HG03060 (cell line): ENCODE measurements around the gene NFIB.

ENCODE experiments used
- ATAC-seq: cut with Tn5 transposase; IDR thresholded peaks from one replicate; pipeline ENCODE4 v1.9.1; 2021; ENCODE audit warnings: low read depth, moderate number of reproducible peaks; ENCODE audit not compliant: unreplicated experiment

Gene NFIB

DNA sequence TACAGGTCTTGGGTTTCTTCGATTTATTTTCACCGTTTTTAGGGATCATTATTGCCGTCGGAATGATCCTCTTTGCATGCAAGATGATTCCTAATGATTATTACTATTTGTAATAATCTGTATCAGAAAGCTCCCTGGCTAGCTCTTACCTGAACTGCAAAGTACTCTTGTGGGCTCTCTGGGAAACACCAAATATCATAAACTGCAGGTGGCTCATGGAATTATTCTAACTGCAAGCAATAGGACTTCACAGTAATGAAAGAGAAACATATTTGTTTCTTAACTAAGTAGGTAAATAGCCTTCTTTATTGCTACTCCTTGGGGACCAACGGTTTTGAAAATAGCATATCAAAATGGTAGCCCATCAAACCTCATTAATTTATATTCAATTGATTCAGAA lies 219.4 kb downstream of the NFIB start:
- ATAC-seq, result no peak

DNA sequence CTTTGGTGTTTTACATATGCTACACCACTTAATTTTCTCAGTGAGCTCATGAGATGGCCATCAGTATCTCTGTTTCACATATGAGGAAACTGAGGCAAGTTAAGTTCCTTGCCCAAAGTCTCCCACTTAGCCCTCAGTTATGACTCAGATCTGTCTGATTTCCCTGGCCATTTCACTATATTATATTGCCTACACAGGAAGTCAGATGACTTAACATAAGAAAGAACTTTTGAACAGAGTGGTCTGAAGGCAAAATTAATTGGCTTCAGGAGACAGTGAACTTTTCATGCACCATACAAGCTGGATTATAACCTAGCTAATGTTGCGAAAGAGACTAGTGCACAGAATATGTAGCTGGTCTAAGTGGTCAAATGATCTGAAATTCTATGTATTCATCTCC lies 221.6 kb downstream of the NFIB start:
- ATAC-seq, result no peak

- no peak for ATAC-seq
Measured at GRCh38 chr9:14089051-14089803, 224.7 kb downstream of the NFIB start.

DNA sequence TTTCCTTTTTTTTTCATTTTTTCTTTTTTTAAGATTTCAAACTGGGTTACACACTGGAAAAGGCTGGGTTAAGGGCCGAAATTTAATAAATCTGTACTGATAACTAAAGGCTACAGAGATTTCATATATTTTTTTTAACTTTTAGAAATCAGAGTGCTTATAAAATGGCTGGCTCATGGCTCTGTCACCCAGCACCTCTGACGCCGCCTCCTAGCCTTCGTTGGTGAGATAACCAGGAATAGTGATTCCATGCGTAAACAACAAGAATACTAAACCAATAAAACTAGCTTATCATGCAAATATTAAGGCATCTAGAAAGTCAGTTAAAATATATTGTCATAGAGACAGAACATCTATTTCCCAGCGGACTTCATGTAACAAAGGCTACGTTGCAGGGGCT lies 226.4 kb downstream of the NFIB start:
- no peak for ATAC-seq

GRCh38 chr9:14086495-14086894 lies 227.4 kb downstream of the NFIB start:
- no peak for ATAC-seq

- ATAC-seq, result no peak
Measured at GRCh38 chr9:14085810-14086209, 228.1 kb downstream of the NFIB start.

DNA sequence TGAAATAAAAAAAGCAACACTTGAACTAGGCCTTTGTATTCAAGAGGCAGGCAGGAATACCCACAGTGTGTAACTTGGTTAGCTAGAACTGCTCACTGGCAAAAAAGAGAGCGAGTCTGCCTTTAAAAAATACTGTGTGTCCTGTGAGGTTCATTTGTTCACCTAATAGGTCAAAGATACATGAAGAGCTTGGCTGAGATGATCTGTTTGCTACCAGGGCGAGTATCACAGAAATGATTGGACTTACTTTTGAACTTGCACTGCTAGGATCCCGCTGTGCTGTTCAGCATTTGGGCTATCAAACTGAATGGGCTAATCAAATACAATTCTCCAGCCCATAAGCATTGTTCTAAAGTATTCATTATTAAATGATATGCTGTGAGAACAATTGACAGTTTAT lies 229.1 kb downstream of the NFIB start:
- ATAC-seq, result no peak

DNA sequence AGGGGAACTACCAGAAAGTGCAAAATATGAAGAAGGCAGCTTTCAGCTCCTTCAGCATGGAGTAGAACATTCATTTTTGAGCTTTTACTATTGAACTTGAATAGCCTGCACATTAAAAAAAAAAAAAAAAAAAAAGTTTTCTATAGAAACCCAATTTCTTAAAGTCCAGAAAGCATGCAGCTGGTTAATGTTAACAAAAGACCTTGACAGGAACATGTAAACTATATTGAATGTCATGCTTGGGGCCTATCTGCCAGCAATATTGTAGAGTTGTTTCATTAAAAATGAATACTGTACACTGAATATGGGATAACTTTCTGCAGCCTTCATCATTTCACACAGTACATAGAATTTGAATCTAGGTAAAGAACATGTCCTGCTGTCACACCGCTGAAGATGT lies 230.6 kb downstream of the NFIB start:
- ATAC-seq, result no peak

DNA sequence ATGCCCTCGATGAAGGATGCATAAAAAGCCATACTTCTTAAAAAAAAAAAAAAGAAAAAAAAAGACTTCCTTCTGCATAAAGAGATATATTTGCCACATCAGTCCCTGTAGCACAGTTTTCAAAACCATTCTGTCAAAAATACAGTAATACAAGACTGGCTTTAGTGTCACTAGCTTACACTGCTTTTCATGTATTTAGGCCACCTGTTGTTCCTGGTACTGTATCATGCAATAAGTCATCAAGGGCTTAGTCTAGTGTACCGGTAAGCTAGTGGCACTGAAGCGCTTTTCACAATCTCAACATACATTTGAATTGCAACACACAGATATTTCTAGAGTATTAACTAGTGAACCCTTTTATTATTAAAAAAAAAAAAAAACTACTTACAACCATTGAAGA lies 231.2 kb downstream of the NFIB start:
- no peak for ATAC-seq

GRCh38 chr9:14081745-14082144 lies 232.2 kb downstream of the NFIB start:
- ATAC-seq, result no peak

- ATAC-seq, result no peak
Measured at GRCh38 chr9:14080959-14081542, 232.9 kb downstream of the NFIB start.

DNA sequence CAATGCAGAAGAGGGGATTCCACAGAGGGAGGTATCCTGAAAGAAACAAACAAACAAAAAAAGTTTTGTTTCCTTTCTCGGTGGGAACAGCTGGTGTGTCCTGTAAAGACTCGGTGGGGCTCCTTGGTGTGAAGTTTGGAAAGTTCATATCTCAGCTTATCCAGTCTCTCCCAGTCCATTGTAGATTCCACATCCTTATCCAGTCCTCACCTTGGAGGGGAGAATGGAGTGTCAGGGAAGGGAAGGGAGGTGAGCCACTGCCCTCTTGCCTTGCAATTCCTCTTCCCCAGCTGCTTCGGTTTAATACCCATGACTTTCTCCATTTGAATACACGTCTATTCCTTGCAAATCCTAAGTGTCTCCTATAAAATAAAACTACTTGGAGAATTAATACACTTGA lies 234.5 kb downstream of the NFIB start:
- no peak for ATAC-seq

DNA sequence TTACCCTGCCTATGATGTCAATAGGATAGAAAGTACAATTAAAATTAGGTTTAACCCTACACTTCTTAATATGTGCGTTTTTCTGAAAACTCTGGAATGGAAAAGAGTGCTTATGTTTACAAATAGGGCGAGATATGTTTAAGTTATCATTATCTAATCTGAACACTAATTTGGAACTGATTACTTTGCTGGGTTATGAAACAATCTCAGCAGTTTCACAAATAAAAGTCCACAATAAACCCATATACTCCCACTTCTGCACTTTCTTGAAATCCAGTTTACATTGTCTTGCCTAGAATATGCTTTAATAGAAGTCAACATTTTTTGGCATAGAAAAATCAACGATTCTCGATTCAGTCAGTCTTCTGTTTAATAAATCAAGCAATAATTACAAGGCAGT lies 236.3 kb downstream of the NFIB start:
- no peak for ATAC-seq

GRCh38 chr9:14075218-14075617 lies 238.7 kb downstream of the NFIB start:
- no peak for ATAC-seq

GRCh38 chr9:14072850-14073249 lies 241.1 kb downstream of the NFIB start:
- ATAC-seq, result no peak

DNA sequence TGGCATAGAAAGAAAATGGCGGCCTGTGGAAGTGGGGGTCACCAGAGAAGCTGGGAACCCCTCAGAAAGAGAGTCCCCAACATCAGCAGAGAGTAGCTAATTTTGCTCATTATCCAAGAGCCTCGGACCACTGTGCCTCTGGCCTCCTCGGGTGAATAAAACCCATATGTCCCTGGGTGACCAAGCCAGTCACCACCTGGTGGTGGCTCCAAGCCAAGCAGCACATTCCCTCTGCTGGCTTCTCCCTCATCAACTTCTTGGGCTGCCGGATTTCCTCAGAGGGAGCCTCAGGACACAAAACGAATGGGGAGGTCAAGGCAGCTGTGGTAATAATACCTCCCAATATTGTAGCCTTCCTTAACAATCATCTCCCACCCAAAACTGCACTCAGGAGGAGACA lies 242.5 kb downstream of the NFIB start:
- ATAC-seq, result no peak

DNA sequence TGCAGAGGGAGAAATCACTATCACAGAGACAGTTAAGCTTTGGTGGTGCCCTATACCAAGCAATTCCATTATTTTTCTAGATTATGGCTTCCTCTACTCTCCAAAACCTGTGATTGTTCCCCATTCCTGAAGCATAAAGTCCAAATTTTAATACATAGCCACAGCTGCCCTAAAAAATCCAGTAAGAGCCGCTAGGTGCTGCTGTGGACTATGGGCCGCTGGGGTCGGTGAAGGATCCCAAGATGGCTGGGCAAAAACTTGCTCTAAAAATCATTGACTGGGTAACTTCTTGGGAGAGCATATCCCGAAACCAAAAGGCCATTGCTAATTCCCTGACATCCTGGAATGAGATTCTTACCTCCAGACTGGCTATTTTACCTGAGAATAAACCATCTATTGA lies 245.3 kb downstream of the NFIB start:
- ATAC-seq, result no peak

- no peak for ATAC-seq
Measured at GRCh38 chr9:14066831-14067230, 247.1 kb downstream of the NFIB start.

GRCh38 chr9:14066032-14066431 lies 247.9 kb downstream of the NFIB start:
- no peak for ATAC-seq

DNA sequence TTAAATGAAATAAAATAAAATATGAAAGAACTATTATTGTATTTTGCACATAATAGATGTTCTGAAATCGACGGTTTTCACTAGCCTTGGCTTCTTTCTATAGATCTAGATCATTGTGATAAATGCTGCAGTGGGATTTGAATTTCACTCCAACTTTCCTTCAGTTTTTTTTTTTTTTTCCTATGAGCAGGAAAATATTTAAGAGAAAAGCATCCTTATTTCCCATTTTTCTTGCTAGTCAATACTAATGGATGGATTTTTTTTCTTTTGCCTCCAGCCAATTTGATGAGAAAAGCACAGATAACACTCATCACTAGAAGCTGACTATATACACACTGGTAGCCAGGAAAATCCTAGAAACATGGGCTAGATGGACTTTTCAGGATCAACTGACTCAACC lies 249.0 kb downstream of the NFIB start:
- no peak for ATAC-seq

DNA sequence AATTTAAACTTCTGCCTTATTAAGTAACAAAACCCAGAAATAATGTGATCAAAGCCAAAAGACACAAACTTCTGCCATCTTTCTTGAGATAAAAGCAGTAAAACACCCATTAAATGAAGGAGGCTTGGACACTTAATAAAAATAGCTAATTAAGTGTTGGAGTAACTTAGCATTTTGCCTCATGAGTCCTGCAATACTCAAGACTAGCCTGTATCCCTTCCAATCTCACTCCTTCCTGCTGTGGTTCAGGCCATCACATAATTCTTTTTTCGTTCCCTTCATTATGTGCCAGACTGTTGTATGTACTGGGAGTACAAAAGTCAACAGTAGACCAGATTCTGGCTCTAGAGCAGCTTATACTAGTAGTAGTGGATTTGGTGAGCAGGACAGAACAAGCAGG lies 250.2 kb downstream of the NFIB start:
- ATAC-seq, result no peak

DNA sequence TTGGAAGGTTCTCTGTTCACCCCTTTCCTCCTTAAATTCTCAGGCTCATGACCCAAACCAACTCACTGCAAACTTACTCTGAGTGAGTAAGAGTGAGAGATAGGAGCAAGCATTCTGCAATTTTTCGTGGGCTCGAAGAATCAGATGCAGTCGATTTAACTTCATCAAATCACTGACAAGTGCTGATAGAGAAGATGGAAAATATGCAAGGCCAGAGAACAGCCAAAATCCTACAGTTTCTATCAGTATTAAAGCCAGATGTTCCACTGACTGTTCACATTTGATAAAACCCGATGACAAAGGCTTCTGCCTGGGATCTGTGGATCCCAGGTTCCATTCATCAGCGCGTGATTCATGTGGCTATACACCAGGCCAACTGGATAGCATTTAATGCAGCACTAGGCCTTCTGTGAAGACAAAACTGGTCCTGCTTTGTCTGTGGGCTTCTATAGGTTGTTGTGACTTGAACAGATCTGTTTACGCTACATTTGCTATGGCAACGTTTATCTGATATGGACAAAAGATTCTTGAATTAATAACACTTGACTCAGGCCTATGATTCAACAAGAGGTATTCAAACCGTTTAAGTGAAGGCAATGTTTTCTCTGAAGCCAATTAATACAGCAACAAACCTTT lies 251.2 kb downstream of the NFIB start:
- ATAC-seq, result no peak
